SK-N-SH treated with all-trans-retinoic acid at 6 μM for 48 hours (cell line): Measurements from ENCODE around the gene AGBL1.
"Not testable (repeated sequence)": the region's sequence is repeated elsewhere in the genome, so short reads cannot be mapped to it uniquely, and the experiment has no call there.

Experiments used
- ATAC-seq: fragments of 200-7000 bp; cut with Tn5 transposase; 3 replicates; pipeline ENCODE4 v1.9.1; 2020; ENCODE audit warnings: mild to moderate bottlenecking, moderate library complexity
- ARNTL ChIP-seq: fragments of 450-650 bp; formaldehyde crosslinking; IDR thresholded peaks from 2 replicates; pipeline ENCODE4 v1.5.0; 2020; ENCODE audit warnings: low read depth, mild to moderate bottlenecking, moderate library complexity, borderline replicate concordance
- BACH2 ChIP-seq: fragments of 250-450 bp; sonication (Bioruptor Pico); IDR thresholded peaks from 2 replicates; pipeline ENCODE4 v1.9.0; 2021; ENCODE audit warnings: mild to moderate bottlenecking, borderline replicate concordance
- CSRNP3 ChIP-seq: fragments of 250-450 bp; sonication (Bioruptor Pico); IDR thresholded peaks from 2 replicates; pipeline ENCODE4 v1.5.1; 2021; ENCODE audit warnings: mild to moderate bottlenecking, moderate library complexity
- ESRRG ChIP-seq: fragments of 250-450 bp; sonication (Bioruptor Pico); IDR thresholded peaks from 2 replicates; pipeline ENCODE4 v1.6.1; 2021; ENCODE audit warnings: mild to moderate bottlenecking
- GLIS3 ChIP-seq: fragments of 250-450 bp; sonication (Bioruptor Pico); IDR thresholded peaks from 2 replicates; pipeline ENCODE4 v1.5.0; 2020; ENCODE audit warnings: mild to moderate bottlenecking, moderate library complexity
- OSR1 ChIP-seq: fragments of 250-450 bp; sonication (Bioruptor Pico); IDR thresholded peaks from 2 replicates; pipeline ENCODE4 v1.8.0; 2022; ENCODE audit warnings: moderate library complexity, mild to moderate bottlenecking, inconsistent platforms
- PPARA ChIP-seq: fragments of 250-450 bp; sonication (Bioruptor Pico); IDR thresholded peaks from 2 replicates; pipeline ENCODE4 v1.5.0; 2020; ENCODE audit warnings: mild to moderate bottlenecking, borderline replicate concordance
- SNAI2 ChIP-seq: fragments of 250-450 bp; sonication (Bioruptor Pico); IDR thresholded peaks from 2 replicates; pipeline ENCODE4 v1.5.0; 2020; ENCODE audit warnings: mild to moderate bottlenecking, moderate library complexity
- TCF4 ChIP-seq: fragments of 250-450 bp; sonication (Bioruptor Pico); IDR thresholded peaks from 2 replicates; pipeline ENCODE4 v1.8.0; 2021; ENCODE audit warnings: mild to moderate bottlenecking, moderate library complexity, borderline replicate concordance
- TOX ChIP-seq: fragments of 250-450 bp; sonication (Bioruptor Pico); IDR thresholded peaks from 2 replicates; pipeline ENCODE4 v1.8.0; 2021; ENCODE audit warnings: mild to moderate bottlenecking, moderate library complexity, borderline replicate concordance
- TSHZ2 ChIP-seq: fragments of 250-450 bp; sonication (Bioruptor Pico); IDR thresholded peaks from 2 replicates; pipeline ENCODE4 v1.5.0; 2020; ENCODE audit warnings: mild to moderate bottlenecking, moderate library complexity
- ZC3H10 ChIP-seq: fragments of 250-450 bp; sonication (Bioruptor Pico); IDR thresholded peaks from 2 replicates; pipeline ENCODE4 v1.5.1; 2021; ENCODE audit warnings: mild to moderate bottlenecking, moderate library complexity
- ZFP3 ChIP-seq: fragments of 250-450 bp; sonication (Bioruptor Pico); IDR thresholded peaks from 2 replicates; pipeline ENCODE4 v1.5.0; 2020; ENCODE audit warnings: mild to moderate bottlenecking, moderate library complexity
- ZFP30 ChIP-seq: fragments of 450-650 bp; formaldehyde crosslinking; IDR thresholded peaks from 2 replicates; pipeline ENCODE4 v1.5.0; 2022; ENCODE audit warnings: mild to moderate bottlenecking, moderate library complexity
- ZNF565 ChIP-seq: fragments of 450-650 bp; formaldehyde crosslinking; conservative IDR thresholded peaks from 2 replicates; pipeline ENCODE4 v1.5.0; 2020; ENCODE audit warnings: low read depth, mild to moderate bottlenecking, moderate library complexity
- ZNF70 ChIP-seq: fragments of 450-650 bp; formaldehyde crosslinking; IDR thresholded peaks from 2 replicates; pipeline ENCODE4 v1.5.0; 2020; ENCODE audit warnings: mild to moderate bottlenecking, moderate library complexity
- ZNF8 ChIP-seq: fragments of 450-650 bp; formaldehyde crosslinking; IDR thresholded peaks from 2 replicates; pipeline ENCODE4 v1.5.0; 2020; ENCODE audit warnings: mild to moderate bottlenecking, moderate library complexity
- TF ChIP-seq, protein P1 (sequence below): fragments of 250-450 bp; sonication (Bioruptor Pico); IDR thresholded peaks from 2 replicates; pipeline ENCODE4 v1.8.0; 2020; ENCODE audit warnings: mild to moderate bottlenecking, moderate library complexity, borderline replicate concordance
- TF ChIP-seq, protein P2 (sequence below): fragments of 250-450 bp; sonication (Bioruptor Pico); IDR thresholded peaks from 2 replicates; pipeline ENCODE4 v1.8.0; 2021; ENCODE audit warnings: low read depth, mild to moderate bottlenecking, moderate library complexity, borderline replicate concordance

Gene AGBL1

GRCh38 chr15:86115145-86115801, 35.6 kb downstream of the AGBL1 start:
- ATAC-seq: peak; percentile 94
- no peak for TF ChIP-seq ZNF8
- TF ChIP-seq, protein P1, sequence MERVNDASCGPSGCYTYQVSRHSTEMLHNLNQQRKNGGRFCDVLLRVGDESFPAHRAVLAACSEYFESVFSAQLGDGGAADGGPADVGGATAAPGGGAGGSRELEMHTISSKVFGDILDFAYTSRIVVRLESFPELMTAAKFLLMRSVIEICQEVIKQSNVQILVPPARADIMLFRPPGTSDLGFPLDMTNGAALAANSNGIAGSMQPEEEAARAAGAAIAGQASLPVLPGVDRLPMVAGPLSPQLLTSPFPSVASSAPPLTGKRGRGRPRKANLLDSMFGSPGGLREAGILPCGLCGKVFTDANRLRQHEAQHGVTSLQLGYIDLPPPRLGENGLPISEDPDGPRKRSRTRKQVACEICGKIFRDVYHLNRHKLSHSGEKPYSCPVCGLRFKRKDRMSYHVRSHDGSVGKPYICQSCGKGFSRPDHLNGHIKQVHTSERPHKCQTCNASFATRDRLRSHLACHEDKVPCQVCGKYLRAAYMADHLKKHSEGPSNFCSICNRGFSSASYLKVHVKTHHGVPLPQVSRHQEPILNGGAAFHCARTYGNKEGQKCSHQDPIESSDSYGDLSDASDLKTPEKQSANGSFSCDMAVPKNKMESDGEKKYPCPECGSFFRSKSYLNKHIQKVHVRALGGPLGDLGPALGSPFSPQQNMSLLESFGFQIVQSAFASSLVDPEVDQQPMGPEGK (CRISPR knock-in tag): no peak
- no peak for TF ChIP-seq GLIS3 (CRISPR knock-in tag)
- no peak for TF ChIP-seq OSR1
- no peak for TF ChIP-seq TCF4
- TF ChIP-seq BACH2 (CRISPR knock-in tag): no peak
- TF ChIP-seq PPARA (CRISPR knock-in tag): no peak
- no peak for TF ChIP-seq SNAI2 (CRISPR knock-in tag)
- TF ChIP-seq ZNF70: no peak
- TF ChIP-seq CSRNP3: no peak
- TF ChIP-seq ESRRG (CRISPR knock-in tag): no peak
- TF ChIP-seq, all 23 proteins: peak for 0

DNA sequence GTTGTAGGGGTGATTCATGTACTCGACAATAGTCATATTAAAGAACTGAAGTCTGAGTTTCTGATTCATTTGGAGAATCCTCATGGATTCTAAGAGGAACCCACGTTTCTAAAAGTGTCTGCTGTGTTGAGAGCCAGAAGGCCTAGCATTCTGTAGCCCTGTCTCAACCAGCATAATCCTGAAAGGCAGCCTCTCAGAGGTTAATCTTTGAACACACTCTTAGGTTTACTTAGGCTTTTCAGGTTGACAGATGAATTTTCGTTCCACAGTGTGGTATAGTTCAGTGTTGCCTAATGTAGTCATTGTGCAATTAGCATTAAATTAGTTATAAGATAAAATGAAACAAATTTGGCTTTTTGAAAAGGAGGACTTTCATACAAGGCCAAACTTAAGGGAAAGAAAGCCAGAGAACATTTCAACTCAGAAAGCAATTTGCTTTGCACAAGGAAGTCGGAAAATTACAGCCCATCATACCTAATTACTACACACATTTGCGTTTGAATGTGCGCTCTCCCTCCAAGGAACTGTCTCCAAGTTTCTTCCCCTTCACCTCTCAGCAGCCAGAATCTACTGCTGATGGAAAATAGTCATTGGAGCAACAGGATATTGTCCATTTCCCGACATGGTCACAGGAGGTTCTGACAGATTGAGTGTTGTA, 42.0 kb downstream of the AGBL1 start:
- no peak for TF ChIP-seq ZNF565 (CRISPR knock-in tag)
- TF ChIP-seq SNAI2 (CRISPR knock-in tag): no peak
- TF ChIP-seq, all 23 proteins: peak for 0
- ATAC-seq: no peak

- ATAC-seq: not testable (repeated sequence)
Observed at GRCh38 chr15:86122691-86123391, 43.2 kb downstream of the AGBL1 start.

- no peak for ATAC-seq
Observed at GRCh38 chr15:86125775-86126174, 46.1 kb downstream of the AGBL1 start.

DNA sequence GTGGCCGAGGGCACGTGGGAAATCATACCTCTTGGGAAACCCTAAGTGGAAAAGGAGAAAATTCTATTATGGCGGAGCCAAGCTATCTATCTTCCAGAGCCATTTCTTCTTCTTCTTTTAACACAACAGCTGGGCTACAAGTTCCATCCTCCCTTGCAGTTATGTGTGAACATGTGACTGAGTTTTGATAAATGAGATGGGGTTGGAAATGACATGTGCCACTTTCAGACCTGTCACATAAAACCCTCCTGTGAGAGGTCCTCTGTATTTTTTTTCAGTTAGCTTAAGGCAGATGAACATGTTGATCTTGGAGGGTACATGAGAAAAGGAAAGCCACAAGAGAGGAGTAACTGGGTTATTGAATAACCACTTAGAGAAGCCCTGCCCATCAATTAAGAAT, 47.9 kb downstream of the AGBL1 start:
- no peak for ATAC-seq
- TF ChIP-seq, protein P1 (CRISPR knock-in tag): no peak
- TF ChIP-seq CSRNP3 (no peak), ZNF70 (no peak), ZC3H10 (CRISPR knock-in tag) (no peak), TOX (CRISPR knock-in tag) (no peak), PPARA (CRISPR knock-in tag) (no peak), OSR1 (no peak)
- TF ChIP-seq, protein P2, sequence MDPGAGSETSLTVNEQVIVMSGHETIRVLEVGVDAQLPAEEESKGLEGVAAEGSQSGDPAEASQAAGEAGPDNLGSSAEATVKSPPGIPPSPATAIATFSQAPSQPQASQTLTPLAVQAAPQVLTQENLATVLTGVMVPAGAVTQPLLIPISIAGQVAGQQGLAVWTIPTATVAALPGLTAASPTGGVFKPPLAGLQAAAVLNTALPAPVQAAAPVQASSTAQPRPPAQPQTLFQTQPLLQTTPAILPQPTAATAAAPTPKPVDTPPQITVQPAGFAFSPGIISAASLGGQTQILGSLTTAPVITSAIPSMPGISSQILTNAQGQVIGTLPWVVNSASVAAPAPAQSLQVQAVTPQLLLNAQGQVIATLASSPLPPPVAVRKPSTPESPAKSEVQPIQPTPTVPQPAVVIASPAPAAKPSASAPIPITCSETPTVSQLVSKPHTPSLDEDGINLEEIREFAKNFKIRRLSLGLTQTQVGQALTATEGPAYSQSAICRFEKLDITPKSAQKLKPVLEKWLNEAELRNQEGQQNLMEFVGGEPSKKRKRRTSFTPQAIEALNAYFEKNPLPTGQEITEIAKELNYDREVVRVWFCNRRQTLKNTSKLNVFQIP (CRISPR knock-in tag): no peak

More at GRCh38 chr15:86125775-86126174, 46.1 kb downstream of the AGBL1 start:
- TF ChIP-seq TSHZ2 (CRISPR knock-in tag) (no peak), ZFP30 (CRISPR knock-in tag) (no peak), ZFP3 (no peak), PPARA (CRISPR knock-in tag) (no peak), ZC3H10 (CRISPR knock-in tag) (no peak), ARNTL (CRISPR knock-in tag) (no peak), TOX (CRISPR knock-in tag) (no peak)
